Esophagus squamous epithelium (tissue), 4 donors: Measurements from ENCODE around the gene UQCRC2.

Source experiments
- CTCF ChIP-seq, 6 experiments: fragments of 450-650 bp in 4 of 6; fragments of 200-600 bp in 2 of 6; sonication (generic) in 2 of 6; IDR thresholded peaks; one replicate each; pipeline ENCODE4 v1.5.1; 2016 to 2019; ENCODE audit warnings: antibody characterized with exemption in 6 of 6, mild to moderate bottlenecking in 4 of 6, moderate library complexity in 4 of 6
- POLR2A ChIP-seq, 4 donors: fragments of 450-650 bp; IDR thresholded peaks; one replicate each; pipeline ENCODE4 v1.6.1; 2017; ENCODE audit warnings: antibody characterized with exemption in 4 of 4, mild to moderate bottlenecking in 4 of 4, moderate library complexity in 3 of 4

GRCh38 chr16:22004341-22004740 lies 51.2 kb downstream of the UQCRC2 start:
- TF ChIP-seq CTCF (IDR thresholded peaks at IDR 0.05) (no peak), POLR2A (IDR thresholded peaks at IDR 0.05) (no peak)
